HUES64 (cell line): ENCODE measurements around the gene SHC4.
A peak's percentile ranks its signal among the peaks of the same experiment; 100 is the strongest.

Experiments used
- H3K27ac ChIP-seq: 2 replicates; pipeline ENCODE4 v1.7.0; 2013; ENCODE audit warnings: low read depth, low read length, inconsistent platforms
- H3K27me3 ChIP-seq: 2 replicates; pipeline ENCODE4 v1.6.1; 2013; ENCODE audit warnings: mild to moderate bottlenecking, low read length; ENCODE audit not compliant: insufficient read depth
- H3K36me3 ChIP-seq: 2 replicates; pipeline ENCODE4 v1.6.1; 2013; ENCODE audit warnings: mild to moderate bottlenecking, low read length; ENCODE audit not compliant: insufficient read depth
- H3K4me1 ChIP-seq: 2 replicates; pipeline ENCODE4 v1.6.1; 2013; ENCODE audit warnings: mild to moderate bottlenecking, low read length, moderate library complexity; ENCODE audit not compliant: insufficient read depth
- H3K4me3 ChIP-seq: 2 replicates; pipeline ENCODE4 v1.5.1; 2013; ENCODE audit warnings: mild to moderate bottlenecking, low read length, moderate library complexity
- H3K9ac ChIP-seq: 2 replicates; pipeline ENCODE4 v1.6.1; 2013; ENCODE audit warnings: mild to moderate bottlenecking, low read depth, low read length
- H3K9me3 ChIP-seq: 2 replicates; pipeline ENCODE4 v1.6.1; 2013; ENCODE audit warnings: low read depth, low read length; ENCODE audit not compliant: insufficient read depth
- WGBS: fragments of 150-250, 120-280 bp; methylation state at CpG from one replicate; pipeline ENCODE4 v1.1.7; 2013; ENCODE audit warnings: missing lambda C conversion rate; 5-methylcytosine and 5-hydroxymethylcytosine counted together

Gene SHC4

GRCh38 chr15:48898032-48898431, 65.7 kb downstream of the SHC4 start:
- H3K4me1 ChIP-seq = peaks cover 17% of the 10 kb centered on the region
- no peak overlapping the region for H3K27ac ChIP-seq
- H3K36me3 ChIP-seq = no peaks in the 10 kb centered on the region
- no peaks in the 10 kb centered on the region for H3K27me3 ChIP-seq
- H3K9ac ChIP-seq = no peak overlapping the region
- no peak overlapping the region for H3K4me3 ChIP-seq
- 95% methylated on average over 4 of the region's 4 CpGs for WGBS
- H3K9me3 ChIP-seq = no peaks in the 10 kb centered on the region

DNA sequence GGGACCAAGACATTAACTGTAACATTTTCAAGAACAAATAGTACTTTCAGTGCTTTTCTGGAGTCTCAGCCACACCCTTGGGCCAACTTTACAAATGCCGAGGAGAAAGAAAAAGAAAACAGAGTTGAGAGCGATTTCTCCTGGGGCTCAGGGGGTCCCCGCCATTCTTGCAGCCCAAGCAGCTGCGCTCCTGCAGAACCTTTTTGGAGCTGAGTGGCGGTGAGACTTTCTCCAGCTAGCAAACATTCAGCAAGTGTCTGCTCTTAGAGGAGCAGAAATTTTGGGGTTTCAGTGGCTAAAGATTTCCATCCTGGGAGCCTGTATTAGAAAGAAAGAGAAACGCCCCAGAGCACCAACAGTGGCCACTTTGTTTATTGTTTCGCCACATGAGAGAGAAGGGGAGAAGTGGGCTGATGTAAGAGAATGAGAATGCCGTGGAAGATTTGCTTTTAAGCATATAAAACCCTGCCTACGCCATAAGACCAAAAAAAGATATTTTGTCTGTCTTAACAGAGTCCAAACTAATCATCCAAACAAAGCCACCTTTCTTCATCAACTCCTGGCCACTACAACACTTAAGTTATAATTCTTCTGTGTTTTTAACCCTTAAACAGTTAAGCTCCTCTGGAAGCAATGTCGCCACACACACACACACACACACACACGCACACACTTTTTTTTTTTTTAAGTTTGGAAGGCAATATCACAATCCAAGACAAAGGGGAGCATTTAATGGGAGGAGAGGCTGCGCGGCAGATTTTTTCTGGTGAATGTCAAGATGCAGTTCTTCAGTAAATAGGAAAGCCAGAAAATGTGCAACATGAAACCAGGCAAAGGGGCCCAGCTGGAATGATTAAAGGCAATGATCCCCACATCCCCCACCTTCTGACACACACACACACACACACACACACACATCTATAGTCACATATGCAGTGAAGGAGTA, 66.6 kb downstream of the SHC4 start:
- Histone ChIP-seq H3K36me3 (no peaks in the 10 kb centered on the region), H3K9ac (peak overlapping the region; percentile 36; the same call in 1 of the 2 replicates), H3K9me3 (no peaks in the 10 kb centered on the region), H3K4me1 (peaks cover 17% of the 10 kb centered on the region), H3K27me3 (no peaks in the 10 kb centered on the region), H3K4me3 (no peak overlapping the region), H3K27ac (peak overlapping the region; percentile 32; the same call in 1 of the 2 replicates)
- 83% methylated on average over 12 of the region's 13 CpGs for WGBS

GRCh38 chr15:48893311-48893710, 70.4 kb downstream of the SHC4 start:
- Histone ChIP-seq H3K4me3 (no peak overlapping the region), H3K9me3 (no peaks in the 10 kb centered on the region), H3K4me1 (peaks cover 17% of the 10 kb centered on the region), H3K9ac (no peak overlapping the region), H3K27ac (no peak overlapping the region), H3K36me3 (no peaks in the 10 kb centered on the region), H3K27me3 (no peaks in the 10 kb centered on the region)
- 100% methylated on average over 2 of the region's 3 CpGs for WGBS

GRCh38 chr15:48891232-48891765, 72.4 kb downstream of the SHC4 start:
- Histone ChIP-seq H3K9me3 (no peaks in the 10 kb centered on the region), H3K27me3 (no peaks in the 10 kb centered on the region), H3K27ac (no peak overlapping the region), H3K4me3 (no peak overlapping the region), H3K36me3 (no peaks in the 10 kb centered on the region), H3K4me1 (no peaks in the 10 kb centered on the region), H3K9ac (no peak overlapping the region)
- WGBS = 88% methylated on average over 6 of the region's 6 CpGs

GRCh38 chr15:48890375-48890972, 73.2 kb downstream of the SHC4 start:
- H3K27ac ChIP-seq = no peak overlapping the region

DNA sequence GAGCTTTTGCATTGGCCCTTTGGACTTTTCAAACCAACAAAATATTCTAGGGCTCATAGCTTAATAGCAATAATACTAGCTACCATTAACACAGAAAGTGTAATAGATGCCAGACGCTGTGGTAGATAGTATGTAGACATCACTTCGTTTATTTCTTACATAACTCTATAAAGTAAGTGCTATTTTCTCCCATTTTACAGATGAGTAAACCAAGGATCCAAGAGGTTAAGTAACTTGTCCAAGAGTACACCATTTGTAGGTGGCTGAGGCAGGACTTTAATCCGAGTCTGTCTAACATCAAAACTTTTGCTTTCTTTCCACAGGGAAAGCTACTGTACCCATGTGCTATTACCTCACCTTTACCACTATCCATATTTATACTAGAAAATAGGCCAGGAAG, 73.8 kb downstream of the SHC4 start:
- Histone ChIP-seq H3K9me3 (no peaks in the 10 kb centered on the region), H3K27me3 (no peaks in the 10 kb centered on the region), H3K4me3 (no peak overlapping the region), H3K36me3 (no peaks in the 10 kb centered on the region), H3K9ac (no peak overlapping the region), H3K4me1 (no peaks in the 10 kb centered on the region), H3K27ac (no peak overlapping the region)
- 90% methylated on average over 1 of the region's 3 CpGs for WGBS

More at GRCh38 chr15:48890375-48890972, 73.2 kb downstream of the SHC4 start:
- H3K4me3 ChIP-seq = no peak overlapping the region
- H3K36me3 ChIP-seq = no peaks in the 10 kb centered on the region
- no peaks in the 10 kb centered on the region for H3K4me1 ChIP-seq
- 90% methylated on average over 10 of the region's 10 CpGs for whole genome bisulfite sequencing
- no peaks in the 10 kb centered on the region for H3K27me3 ChIP-seq
- H3K9me3 ChIP-seq = no peaks in the 10 kb centered on the region
- H3K9ac ChIP-seq = no peak overlapping the region

DNA sequence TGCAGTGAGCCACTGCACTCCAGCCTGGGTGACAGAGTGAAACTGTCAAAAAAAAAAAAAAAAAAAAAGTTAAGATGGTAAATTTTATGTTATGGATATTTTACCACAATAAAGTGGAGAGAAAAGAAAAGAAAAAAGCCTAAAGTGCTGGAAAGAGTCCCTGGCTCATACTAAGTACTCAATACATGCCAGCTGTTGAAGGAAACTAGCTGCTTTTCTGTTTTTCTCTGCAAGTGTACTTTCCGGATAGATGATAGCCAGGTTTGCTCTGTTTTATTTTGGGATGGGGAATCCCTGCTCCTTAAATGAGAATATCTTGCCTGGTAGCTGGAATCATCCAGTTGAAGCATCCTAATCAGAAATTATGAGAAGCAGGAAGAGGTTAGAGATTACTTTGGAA, 74.9 kb downstream of the SHC4 start:
- no peaks in the 10 kb centered on the region for H3K36me3 ChIP-seq
- 96% methylated on average over 1 of the region's 1 CpG for WGBS
- H3K4me1 ChIP-seq = no peaks in the 10 kb centered on the region
- no peak overlapping the region for H3K9ac ChIP-seq
- no peak overlapping the region for H3K4me3 ChIP-seq
- H3K27me3 ChIP-seq = no peaks in the 10 kb centered on the region
- H3K9me3 ChIP-seq = no peaks in the 10 kb centered on the region
- H3K27ac ChIP-seq = no peak overlapping the region

DNA sequence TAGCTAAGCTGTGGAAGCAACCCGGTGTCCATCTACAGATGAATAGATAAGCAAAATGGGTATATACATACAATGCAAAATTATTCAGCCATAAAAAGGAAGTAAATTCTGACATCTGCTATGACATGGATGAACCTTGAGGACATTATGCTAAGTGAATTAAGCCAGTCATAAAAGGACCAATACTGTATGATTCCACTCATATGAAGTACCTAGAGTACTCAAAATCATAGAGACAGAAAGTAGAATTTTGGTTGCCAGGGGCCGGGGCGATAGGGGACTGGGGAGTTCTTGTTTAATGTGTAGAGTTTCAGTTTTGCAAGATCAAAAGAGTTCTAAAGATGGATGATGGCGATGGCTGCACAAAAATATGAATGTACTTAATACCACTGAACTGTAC, 75.5 kb downstream of the SHC4 start:
- Histone ChIP-seq H3K9ac (no peak overlapping the region), H3K27ac (no peak overlapping the region), H3K4me1 (no peaks in the 10 kb centered on the region), H3K9me3 (no peaks in the 10 kb centered on the region), H3K36me3 (no peaks in the 10 kb centered on the region), H3K27me3 (no peaks in the 10 kb centered on the region), H3K4me3 (no peak overlapping the region)
- WGBS = 92% methylated on average over 3 of the region's 4 CpGs

DNA sequence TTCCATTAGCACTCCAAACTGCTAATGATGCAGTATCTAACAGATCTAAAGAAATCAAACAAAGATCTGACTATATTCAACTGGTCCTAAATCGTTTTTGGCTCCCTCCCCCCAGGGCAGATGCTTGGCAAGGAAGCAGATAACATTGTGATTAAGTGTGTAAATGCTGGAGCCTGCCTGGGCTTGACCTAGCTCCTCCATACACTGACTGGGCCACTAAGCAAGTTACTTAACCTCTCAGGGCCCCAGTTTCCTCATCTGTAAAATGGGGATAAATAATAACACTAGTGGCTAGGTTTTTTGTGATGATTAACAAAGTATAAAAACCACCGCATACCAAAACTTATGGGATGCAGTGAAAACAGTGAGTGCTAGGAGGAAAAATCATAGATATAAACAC, 76.6 kb downstream of the SHC4 start:
- H3K9me3 ChIP-seq = no peaks in the 10 kb centered on the region
- H3K4me3 ChIP-seq = no peak overlapping the region
- no peak overlapping the region for H3K27ac ChIP-seq
- no peaks in the 10 kb centered on the region for H3K4me1 ChIP-seq
- 33% methylated on average over 1 of the region's 2 CpGs for WGBS
- no peak overlapping the region for H3K9ac ChIP-seq
- H3K27me3 ChIP-seq = no peaks in the 10 kb centered on the region
- no peaks in the 10 kb centered on the region for H3K36me3 ChIP-seq

GRCh38 chr15:48883699-48884098, 80.0 kb downstream of the SHC4 start:
- H3K9me3 ChIP-seq = no peaks in the 10 kb centered on the region
- no peaks in the 10 kb centered on the region for H3K27me3 ChIP-seq
- peaks cover 17% of the 10 kb centered on the region for H3K4me1 ChIP-seq
- 91% methylated on average over 2 of the region's 2 CpGs for WGBS
- H3K27ac ChIP-seq = no peak overlapping the region
- no peak overlapping the region for H3K9ac ChIP-seq
- H3K36me3 ChIP-seq = peaks cover 4% of the 10 kb centered on the region; the same call in 1 of the 2 replicates
- no peak overlapping the region for H3K4me3 ChIP-seq

- Histone ChIP-seq H3K4me1 (peaks cover 17% of the 10 kb centered on the region), H3K27ac (peak overlapping the region; percentile 8; the same call in 1 of the 2 replicates), H3K27me3 (no peaks in the 10 kb centered on the region), H3K4me3 (peak overlapping the region; percentile 85; the same call in 1 of the 2 replicates), H3K36me3 (peaks cover 4% of the 10 kb centered on the region; the same call in 1 of the 2 replicates), H3K9ac (no peak overlapping the region), H3K9me3 (no peaks in the 10 kb centered on the region)
- 69% methylated on average over 3 of the region's 3 CpGs for WGBS
These were observed 83.6 kb downstream of the SHC4 start for GRCh38 chr15:48880070-48880634.
